Epidermal melanocyte (primary cell): Measurements from ENCODE around the gene PSG5.
A peak's percentile ranks its signal among the peaks of the same experiment; 100 is the strongest.
"Not testable (repeated sequence)": the region's sequence is repeated elsewhere in the genome, so short reads cannot be mapped to it uniquely, and the experiment has no call there.

Experiments
- DNase-seq: peaks from one replicate; pipeline ENCODE4 v3.0.0; 2011; ENCODE audit warnings: low spot score; ENCODE audit not compliant: insufficient read length

PSG5 gene

DNA sequence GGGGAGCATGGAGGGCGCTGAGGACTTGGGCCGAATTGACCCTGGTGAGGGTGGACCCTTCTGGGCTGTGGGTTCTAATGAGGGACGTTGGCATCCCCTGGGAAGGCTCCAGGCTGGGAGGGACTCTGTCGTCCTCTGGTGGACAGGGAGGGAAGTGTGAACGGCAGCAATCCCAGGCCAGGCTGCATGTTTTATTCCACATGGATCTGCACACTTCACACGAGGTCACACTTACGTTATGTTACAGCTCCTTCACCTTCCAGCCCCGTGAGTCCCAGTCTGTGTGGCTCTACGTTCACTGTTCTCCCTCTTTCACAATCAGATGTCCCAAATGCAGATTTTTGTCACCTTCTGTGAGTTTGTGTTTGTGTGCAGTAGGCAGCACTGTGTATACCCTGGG is 1.8 kb upstream of the PSG5 start:
- DNase-seq, result not testable (repeated sequence)

DNA sequence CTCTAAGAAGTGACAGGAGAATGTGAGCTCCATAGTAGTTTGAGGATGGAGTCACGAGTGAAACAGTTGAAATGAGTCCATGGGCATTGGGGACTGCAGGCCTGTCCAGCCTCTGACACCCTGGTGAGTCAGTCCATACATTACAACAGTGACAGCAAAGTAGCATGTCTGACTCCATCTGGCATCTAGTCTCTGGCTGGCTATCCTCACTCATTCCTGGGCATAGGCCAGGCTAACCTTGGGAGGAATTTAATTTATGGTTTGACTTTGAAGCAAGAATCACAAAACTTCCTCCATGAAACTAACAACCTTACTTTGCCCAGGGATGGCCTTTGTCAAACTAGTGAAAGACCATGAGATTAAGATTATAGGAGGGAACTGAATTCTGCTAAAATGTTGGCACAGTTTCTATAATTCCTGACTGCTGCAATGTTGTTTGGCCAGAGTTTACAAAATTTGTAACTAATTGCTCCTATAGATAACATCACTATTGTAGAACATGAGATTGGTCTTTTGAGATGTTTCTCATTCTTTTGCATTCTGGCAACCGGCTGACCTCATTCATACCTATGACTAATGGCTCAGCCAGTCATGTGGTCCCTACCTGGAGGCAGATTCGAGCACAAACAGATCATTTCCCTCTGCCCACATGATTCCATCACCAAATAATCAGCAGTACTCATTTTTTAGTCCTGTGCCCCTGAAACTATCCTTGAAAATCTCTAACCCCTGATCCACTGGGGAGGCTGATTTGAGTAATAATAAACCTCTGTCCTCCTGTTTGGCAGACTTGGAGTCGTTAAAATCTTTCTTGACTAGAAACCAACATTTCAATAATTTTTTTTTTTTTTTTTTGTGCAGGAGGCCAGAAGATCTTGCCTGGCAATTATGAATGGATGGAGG is 4.2 kb downstream of the PSG5 start:
- peak; percentile 15 for DNase-seq

DNA sequence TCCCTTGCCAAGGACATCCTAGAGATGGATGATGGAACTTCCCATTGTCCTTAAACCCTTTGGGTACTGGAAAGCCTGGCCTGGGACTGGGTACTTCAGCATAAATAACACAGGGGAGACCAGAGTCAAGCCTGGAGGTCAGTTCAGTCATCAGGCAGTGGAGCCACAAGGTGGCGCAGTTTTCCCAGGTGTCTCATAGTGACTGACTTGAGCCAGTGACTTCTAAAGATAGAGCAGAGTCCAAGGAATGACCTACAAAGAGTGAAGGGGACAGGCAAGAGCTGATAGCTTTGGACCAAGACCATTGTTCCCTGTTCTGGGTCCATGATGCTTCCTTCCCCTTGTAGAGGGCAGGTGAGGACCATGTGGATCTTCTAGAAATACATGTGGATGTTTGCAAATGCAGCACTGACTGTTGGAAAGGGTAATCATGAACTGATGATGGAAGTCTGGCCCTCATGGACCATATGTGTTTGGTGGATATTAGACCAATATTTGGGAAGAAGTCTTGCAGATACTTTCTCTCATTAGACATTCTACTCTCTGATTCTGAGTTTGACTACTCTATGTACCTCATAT is 6.7 kb downstream of the PSG5 start:
- DNase-seq, result not testable (repeated sequence)

DNA sequence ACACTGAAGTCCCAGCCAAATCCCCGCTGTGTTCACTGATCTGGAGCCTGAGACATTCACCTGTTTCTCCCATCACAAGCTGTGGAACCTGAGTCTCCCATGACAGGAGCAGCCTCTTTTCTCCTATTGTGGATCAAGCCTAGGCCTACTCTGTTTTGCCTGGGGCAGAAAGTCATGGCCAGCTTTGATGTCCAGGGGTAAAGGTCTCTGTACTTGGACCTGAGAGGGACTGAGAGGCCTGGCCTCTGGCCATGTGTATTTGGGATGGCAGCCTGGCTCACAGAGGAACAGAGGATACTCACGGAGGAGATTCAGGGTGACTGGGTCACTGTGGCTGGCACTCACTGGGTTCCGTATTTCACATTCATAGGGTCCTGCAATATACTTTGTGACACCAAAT is 7.8 kb downstream of the PSG5 start:
- DNase-seq, result not testable (repeated sequence)

DNA sequence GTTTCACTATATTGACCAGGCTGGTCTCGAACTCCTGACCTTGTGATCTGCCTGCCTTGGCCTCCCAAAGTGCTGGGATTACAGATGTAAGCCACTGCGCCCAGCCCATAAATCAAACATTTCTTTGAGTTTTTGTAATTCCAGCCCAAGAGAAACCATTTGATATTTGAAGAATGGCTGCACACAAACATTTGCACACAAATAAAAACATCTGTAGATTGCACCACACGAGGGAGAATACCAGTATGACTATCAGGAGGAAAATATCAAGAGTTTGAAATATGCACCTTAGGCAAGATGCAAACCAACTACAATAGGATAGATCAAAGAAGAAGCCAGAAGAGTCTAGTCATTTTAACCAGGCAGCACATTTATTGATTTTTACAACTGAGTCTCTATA is 20.4 kb downstream of the PSG5 start:
- not testable (repeated sequence) for DNase-seq

DNA sequence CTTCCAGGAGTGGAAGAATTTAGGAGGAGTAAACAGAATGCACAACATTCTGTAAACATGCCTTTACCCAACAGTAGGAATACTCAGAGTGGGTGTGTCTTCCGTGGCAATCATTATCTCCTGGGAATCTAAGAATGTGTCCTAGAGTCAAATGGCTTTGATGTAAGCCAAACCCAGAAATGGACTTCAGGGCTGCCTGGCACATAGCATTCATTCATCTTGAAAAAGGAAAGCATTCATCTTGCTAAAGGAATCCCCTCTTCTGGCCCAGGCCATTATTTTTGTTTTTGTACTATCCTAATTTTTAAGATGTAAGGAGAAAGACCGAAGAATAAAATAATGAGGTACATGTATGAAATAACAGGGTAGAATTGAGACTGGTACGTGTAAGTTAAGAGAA is 23.2 kb downstream of the PSG5 start:
- not testable (repeated sequence) for DNase-seq

DNA sequence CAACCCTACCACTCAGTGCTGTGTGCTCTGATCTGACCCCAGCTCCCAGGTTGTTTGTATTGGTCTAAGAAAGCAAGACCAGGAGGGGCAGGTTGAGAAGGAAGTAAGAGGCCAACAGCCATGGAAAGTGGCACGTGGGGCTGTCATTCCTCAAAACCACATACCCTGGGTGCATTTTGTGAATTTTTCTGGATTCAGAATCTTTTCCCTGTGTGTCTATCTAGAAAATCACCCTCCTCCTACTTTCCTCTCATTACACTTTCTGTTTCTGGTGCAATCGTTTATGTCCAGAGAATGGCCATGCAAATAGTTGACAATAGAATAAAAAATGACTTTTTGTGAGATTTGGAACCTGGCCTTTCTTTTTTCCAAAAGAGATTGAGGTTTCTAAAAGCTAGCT is 24.1 kb downstream of the PSG5 start:
- DNase-seq, result not testable (repeated sequence)

DNA sequence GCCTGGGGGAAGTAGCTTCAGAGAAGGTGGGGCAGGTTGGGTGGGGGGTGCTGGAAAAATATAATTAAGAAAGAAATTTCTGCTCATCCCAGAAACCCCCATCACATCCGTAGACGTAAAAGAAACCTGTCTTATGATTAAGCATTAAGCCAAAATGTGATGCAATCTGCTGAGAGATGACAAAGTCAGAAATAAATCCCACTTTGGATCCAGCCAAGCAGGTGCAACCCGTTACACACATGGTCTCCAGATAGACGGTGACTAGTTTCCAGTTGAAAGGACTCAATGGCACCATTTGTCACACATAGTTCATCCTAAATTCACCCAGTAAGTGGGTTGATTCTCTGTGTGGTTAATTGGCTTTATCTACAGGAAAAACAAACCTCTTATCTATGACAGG is 34.1 kb downstream of the PSG5 start:
- no peak for DNase-seq

DNA sequence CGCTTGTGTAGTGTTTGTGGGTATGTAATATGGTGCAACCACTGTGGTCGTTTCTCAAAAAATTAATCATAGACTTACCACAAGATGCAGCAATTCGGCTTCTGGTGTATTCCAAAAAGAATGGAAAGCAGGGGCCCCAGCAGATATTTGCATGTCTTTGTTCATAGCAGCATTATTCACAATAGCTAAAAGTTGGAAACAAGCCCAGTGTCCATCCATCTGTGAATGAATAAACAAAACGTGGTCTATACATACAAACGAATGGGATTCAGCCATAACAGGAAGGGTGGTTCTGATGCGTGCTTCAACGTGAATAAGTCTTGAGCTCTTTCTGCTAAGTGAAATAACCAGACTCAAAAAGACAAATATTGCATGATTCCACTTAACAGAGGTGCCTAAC is 36.5 kb downstream of the PSG5 start:
- not testable (repeated sequence) for DNase-seq

DNA sequence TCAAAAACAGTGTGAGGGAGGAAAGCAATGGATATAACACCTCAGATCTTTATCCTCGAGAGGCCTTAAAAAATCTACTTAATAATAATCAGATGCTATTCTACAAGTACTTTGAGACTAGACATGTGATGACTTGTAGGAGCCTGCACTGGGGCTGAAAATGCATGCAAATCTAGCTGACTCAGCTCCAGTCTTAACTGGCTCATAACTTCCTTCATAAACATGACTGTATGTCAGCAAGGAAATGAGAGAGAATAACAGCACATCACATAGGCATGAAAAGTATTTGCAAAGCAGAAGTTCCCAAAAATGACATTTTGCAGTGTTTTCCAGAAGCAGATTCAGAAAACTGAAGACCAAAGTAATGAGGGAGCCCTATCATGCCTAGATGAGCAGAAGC is 38.1 kb downstream of the PSG5 start:
- peak; percentile 15 for DNase-seq

DNA sequence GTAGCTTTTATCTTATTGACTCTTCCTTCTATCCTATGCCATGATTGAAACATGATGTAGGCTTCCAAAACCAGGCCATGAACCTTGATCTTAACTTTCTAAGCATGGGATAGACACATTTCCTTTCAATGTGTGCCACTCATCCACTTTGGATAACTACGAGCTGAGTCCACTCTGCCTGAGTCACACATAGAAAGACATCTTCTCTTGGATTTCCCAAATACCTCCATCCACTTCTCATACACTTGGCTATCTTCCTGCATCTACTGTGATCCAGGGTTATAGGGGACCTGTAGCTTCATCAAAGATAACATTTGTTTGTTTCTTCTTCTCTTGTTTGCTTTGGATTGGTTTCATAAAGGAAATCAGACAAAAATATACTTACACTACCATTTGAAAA is 44.6 kb downstream of the PSG5 start:
- DNase-seq, result not testable (repeated sequence)

DNA sequence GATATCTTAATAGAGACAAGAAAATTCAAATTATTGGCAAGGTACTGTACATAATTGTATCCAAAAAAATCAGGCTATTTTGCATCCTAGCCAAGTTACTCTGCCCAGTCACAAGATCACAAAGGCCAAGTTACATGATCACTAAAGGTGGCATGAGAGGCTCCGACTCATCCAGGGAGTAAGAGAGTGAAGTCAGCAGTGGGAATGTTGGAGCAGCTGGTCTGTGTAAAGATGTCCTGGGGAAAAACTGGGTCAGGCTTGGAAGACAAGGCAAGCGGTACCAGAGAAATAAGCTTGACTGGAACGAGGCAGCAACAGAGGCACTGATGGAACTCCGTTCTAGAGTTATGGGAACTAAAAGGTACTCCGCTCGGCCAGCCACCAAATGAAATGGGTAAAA is 53.6 kb downstream of the PSG5 start:
- DNase-seq, result no peak

DNA sequence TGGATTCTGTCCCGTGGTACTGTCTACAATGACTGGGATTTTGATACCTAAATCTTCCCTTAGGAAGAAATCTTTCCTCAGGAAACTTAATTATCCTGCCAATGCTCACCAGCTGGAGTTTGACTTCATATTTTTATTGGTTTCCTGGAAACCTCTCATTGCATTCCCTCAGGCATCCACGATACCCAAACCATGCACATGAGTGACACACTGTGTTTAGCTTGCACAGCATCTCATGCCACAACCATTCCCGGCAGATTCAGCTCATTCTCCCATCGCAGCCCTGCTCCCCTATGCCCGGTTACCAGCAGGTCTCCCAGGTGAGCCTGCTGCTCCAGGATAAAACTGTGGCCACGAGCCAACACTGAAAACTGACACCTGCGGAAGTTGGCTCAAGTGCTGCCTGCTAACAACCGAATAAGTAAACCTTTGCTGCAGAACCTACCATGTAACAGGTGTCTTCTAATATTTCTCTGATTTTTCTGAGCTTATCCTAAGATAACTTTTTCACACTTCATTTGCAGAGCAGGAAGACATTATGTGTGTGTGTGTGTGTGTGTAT is 55.0 kb downstream of the PSG5 start:
- not testable (repeated sequence) for DNase-seq

DNA sequence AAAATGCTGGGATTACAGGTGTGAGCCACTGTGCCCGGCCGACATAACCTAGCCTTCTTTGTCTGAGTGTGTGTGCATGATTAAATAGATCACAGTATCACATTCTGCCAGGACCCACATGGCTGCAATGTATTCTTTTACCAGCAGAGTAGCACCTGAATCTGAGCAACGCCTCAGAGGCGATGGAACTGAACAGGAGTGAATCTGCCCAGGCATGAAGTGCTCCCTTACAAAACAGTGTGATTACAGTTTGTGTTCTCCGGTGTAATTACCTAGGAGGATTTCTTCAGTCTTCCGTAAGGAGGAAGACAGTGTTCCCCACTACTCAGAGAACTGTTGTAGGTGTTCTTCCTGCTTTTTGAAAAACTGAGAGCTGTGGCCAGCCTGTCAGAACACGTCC is 57.1 kb downstream of the PSG5 start:
- DNase-seq, result not testable (repeated sequence)

DNA sequence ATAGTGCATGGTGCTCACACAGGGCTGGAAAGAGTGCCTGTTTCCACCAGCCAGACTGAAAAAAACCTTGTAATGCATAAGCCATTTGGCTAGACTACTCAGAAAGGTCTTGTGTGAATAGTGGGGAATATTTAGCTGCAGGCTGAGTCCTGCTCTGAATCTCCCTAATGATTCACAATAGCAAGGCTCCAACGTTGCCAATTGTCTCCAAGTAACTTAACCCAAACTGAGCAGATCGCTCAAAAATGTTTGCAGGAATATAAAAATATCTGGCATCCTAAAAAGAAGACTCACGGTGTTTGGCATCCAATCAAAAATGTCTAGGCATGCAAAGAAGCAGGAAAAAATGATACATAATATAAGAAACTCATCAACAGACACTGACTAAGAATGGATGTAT is 59.0 kb downstream of the PSG5 start:
- not testable (repeated sequence) for DNase-seq

DNA sequence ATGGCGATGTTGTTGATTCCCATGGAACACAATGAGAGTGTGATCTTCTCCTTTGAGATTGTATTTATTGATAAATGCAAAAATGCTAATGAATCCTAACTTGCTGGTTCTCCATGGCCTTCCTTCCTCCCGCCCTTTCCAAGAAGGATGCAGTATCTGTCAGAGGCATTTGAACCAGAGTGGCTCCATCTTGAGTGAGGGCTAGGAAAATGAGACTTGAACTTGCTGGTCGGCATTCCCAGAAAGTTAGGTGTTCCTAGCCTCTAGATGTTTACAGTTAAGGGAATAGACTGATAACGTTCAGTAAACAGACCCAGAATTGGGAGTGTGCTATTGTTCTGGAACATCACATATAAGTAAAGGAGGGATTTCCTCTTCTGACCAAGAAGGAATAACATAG is 59.6 kb downstream of the PSG5 start:
- DNase-seq, result no peak

DNA sequence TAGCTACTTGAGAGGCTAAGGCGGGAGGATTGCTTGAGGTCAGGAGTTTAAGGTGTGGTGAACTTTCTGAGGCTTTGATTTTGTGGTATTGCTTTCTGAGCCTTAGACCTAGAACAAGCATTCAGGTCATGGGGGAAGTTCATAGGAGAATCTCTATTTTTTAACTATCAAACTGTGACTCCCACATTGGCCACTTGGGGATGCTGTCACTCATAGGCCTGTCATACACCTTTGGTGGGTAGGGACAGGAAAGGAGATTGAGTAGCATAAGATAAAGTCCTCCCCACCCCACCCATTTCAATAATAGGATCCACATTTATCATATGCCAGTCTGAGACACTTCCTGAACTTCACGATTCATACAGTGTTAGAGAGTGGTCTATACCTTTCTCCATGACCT is 62.0 kb downstream of the PSG5 start:
- DNase-seq, result no peak

DNA sequence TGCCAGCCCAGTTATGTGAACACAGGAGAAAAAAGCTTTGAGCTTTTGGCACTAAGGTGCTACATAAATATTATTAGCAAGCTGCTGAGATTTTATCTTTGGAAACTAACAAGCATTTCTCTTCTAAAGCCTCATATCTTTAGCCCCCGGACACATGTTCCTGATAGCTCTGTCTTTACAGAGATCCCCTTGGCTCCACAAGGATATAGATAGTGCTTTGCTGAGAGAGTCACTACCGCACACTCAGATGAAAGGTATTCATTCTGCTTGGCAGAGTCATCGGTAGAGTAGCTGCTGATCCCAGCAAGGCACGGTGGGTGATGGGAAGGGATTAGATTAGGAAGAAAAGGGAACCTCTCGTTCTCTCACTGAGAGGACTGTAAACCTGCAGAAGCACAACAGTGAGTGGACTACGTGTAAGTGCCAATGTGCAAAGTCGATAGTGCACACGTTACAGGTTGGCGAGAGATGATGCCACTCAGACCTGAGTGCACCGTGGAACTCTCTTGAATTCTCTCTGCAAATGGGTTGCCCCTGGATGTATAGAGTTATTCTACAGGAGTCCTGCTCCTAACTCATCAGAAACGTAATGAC is 65.8 kb downstream of the PSG5 start:
- DNase-seq, result not testable (repeated sequence)

DNA sequence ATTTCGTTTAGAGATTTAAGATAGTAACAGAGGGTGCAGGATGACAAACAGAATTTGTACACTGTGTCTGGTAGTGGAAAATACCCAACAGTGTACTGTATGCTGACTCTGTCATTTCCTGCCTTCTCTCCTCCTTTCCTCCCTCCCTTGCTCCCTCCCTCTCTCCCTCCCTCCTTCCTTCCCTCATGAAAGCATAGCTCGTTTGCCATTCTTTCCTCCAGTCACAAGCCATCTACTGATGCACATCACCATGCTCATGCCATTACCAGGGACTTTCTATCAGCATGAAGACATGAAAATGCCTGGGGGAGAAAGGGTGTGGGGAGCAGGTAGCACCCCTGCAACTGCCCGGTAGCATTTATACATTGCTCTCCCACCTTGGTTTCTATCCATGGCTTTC is 66.8 kb downstream of the PSG5 start:
- DNase-seq, result not testable (repeated sequence)
